Inflammatory macrophage treated with lipopolysaccharide for 4 hours (primary cell): ENCODE data around the gene C3orf49.

Experiments
- DNase-seq: peaks from one replicate; pipeline ENCODE4 v3.0.0-alpha.2; 2020

C3orf49 gene

GRCh38 chr3:63853106-63853505 lies 34.0 kb downstream of the C3orf49 start:
- DNase-seq = no peak

- DNase-seq = no peak
Measured at GRCh38 chr3:63855333-63855940, 36.3 kb downstream of the C3orf49 start.

DNA sequence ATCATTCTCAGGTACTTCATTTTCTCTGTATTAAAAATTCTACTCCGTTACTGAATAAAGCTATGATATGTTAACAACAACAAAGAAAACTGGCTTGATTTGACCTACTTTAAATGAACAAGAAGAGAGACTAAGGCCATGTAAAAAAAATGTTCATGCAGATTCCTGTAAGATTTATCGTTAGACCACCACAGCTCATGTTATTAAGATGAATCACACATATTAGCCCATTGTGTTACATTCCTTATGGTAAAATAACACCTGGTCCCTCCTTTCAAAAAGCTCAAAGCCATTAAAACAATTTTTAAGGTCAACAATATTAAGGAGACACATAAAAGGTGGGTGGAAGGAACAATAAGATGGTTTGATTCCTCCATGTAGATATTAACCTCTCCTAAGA lies 38.2 kb downstream of the C3orf49 start:
- DNase-seq = no peak

- no peak for DNase-seq
Measured at GRCh38 chr3:63860776-63861175, 41.7 kb downstream of the C3orf49 start.

DNA sequence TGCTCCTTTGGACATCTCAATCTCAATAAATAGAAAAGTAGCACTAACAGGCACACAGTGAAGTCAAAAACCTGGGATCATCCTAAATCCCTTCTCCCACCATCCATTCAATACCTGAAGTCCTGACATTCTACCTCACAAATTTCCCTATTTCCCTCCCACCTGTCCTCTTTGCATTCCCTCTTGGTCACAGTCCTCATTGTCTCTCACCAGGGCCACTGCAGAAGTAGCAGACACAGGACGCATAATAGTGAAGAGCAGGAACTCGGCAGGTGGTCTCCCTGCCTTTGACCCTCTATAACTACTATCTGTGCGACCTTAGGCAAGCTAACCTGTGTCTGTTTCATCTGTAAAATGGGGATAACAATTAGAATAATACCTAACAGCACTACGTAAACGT lies 42.2 kb downstream of the C3orf49 start:
- DNase-seq = no peak

DNA sequence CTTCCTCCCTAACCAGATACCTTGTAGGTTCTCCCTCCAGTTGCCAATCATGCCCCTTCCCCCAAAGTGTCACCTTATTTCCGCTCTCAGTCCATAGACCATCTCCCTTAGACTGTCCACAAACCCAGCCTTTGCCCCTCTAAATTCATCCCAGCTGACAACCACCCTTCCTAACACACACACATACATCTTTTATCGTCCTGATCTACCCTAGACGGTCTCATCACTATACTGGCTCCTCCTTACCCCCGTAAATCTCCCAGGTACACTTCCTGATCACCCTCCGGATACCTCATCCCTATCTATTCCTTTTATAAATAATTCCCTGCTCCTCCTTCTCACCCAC lies 43.7 kb downstream of the C3orf49 start:
- DNase-seq = no peak

GRCh38 chr3:63863150-63864007 lies 44.3 kb downstream of the C3orf49 start, which contains the start of the genes ATXN7 and THOC7:
Gene ATXN7, plus strand, starts transcription at chr3:63863867. Its CDS starts 48,732 bp downstream, at chr3:63912599.
Gene THOC7, minus strand, starts transcription at chr3:63863805. Its CDS starts 15 bp downstream, at chr3:63863790.
- peak; percentile 71 for DNase-seq

DNA sequence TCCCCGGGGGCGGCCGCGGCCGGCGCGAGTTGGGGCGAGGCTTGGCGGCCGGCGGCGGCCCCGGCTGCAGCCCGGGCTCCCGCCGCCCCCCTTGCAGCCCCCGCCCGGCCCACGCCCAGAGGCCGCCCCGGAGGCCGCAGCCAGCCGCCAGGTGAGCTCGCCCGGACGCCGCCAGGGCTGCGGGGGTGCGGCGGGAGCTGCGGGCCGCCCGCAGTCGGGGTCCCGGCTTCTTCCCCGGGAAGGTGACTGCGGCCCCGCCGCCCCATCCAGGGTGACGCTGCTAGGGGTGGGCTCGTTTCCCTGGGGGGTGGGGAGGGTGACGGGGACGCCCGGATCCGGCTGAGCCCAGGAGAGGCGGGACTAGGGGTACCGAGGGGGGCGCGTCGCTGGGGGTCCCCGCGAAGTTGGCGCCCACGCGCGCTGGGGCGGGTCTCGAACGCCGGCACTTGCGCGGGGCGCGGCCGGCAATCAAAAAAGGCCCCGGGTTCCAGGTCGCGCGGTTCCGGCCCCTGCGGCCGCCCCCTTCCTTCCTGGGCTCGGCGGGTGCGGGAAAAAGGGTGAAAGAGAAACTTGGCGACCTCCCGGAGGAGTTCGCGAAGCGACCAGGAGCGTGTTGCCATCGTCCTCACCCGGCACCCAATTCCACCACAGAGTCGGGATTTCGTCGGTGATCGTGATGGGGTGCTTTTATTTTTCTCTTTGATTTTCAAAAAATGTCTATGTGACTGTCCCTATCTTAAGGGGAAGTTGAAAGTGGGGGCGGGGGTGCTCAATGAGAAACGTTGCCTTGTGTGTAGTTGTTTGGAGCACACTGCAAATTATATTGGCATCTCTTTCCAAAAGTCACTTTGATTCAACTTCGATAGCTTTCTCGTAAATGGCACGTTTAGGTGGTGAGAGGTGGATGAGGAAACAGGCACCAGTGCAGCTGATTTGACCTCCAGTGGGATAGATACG lies 45.2 kb downstream of the C3orf49 start:
- DNase-seq = peak; percentile 45

DNA sequence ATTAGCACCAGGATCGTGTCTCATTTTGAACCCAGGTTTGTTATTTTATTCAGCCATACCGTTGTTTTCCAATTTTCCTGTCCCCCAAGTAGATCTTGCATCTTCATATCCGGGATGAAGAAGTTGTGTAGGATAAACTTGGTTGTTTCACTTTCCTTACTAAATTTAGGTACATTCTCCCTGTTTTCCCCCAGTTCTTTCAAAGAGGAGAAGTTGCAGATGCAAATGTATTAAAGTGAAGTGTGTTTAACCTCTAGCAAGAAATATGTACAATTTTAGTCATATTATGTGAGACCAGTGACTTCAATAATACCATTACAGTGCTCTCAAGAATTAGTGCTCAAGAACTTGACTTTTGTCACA lies 45.8 kb downstream of the C3orf49 start:
- DNase-seq = peak; percentile 53

GRCh38 chr3:63867225-63867624 lies 48.1 kb downstream of the C3orf49 start:
- DNase-seq = no peak

- DNase-seq = no peak
Measured at GRCh38 chr3:63869940-63870614, 51.0 kb downstream of the C3orf49 start.

- no peak for DNase-seq
Measured at GRCh38 chr3:63870615-63871005, 51.5 kb downstream of the C3orf49 start.

- DNase-seq = no peak
Measured at GRCh38 chr3:63872135-63872924, 53.2 kb downstream of the C3orf49 start.

DNA sequence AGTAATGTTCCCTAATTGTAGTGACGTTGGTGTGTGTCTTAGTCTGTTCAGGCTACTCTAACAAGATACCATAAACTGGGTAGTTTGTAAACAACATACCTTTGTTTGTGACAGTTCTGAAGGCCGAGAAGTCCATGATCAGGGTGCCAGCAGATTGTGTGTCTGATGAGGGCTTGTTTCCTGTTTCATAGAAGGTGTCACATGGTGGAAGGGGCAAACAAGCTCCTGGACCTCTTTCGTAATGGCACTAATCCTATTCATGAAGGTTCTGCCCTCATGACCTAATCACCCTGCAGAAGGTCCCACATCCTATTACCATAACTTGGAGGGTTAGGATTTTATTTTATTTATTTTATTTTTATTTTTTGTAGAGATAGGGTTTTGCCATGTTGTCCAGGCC lies 55.7 kb downstream of the C3orf49 start:
- DNase-seq = peak; percentile 59

GRCh38 chr3:63875510-63875909 lies 56.4 kb downstream of the C3orf49 start:
- no peak for DNase-seq

GRCh38 chr3:63876260-63876659 lies 57.2 kb downstream of the C3orf49 start:
- no peak for DNase-seq

- no peak for DNase-seq
Measured at GRCh38 chr3:63877737-63878393, 58.8 kb downstream of the C3orf49 start.

DNA sequence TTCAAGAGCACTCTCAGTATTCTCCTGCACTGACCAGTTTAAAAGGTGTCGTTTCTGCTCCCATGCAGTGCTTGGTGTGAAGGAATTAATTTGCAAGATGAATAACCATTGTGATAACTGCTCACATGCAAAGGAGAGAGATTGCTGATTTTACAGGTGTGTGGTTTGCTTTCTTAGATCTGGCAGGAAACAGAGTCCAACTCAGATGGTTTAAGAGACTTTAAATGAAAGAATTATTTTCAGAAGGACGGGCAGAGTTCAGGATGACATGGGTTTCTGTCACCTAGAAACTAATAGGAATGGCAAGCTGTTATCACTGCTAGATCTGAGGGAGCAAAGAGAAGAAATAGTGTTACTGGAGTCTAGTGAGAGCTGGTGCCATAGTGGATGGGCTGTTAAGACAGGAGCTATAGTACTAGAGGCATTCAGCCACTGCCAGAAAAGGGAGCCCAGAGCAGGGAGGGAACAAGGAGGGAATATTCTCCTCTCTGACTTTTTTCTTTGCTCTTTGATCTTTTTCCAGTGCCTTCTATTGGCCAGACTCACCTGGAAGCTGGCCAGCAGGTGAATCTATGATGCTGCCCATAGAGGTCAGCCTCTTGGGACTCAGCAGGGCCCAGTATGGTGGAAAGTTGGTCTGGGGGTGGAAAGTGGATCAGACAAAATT lies 59.4 kb downstream of the C3orf49 start:
- no peak for DNase-seq

DNA sequence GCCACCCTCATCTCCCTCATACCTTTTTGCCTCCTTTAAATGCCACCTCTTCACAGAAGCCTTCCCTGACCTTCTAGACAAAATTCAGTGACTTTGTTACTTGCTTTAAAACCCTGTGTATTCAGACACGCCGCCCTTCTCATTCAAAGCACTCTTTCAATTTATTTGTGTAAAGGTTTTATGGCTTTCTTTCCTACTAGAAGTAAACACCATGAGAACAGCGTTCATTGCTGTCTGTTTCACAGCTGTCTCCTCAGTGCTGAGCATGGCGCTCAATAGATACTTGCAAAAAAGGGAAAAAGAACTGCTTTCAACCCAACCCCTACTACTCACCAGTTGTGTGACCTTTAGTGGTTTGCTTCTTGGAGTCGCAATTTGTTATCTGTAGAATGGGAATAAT lies 61.6 kb downstream of the C3orf49 start:
- no peak for DNase-seq

DNA sequence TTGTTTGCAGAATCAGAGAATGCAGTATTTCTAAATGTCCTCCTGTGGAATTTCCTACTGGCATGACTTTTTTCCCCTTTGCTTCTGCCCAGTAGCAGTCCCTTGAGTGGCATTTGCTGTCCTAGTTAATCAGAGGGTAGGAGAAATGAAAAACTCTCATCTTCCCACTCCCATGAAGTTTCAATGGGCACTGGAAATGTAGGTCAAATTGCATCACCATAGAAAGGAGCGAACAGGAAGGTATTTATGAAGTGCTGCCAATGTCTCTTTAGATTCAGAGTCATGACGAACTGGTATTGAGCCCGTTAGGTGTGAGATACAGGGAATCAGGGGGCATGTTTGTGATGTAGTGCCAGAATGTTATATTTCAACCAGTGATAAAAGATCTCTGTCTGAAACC lies 67.8 kb downstream of the C3orf49 start:
- no peak for DNase-seq

DNA sequence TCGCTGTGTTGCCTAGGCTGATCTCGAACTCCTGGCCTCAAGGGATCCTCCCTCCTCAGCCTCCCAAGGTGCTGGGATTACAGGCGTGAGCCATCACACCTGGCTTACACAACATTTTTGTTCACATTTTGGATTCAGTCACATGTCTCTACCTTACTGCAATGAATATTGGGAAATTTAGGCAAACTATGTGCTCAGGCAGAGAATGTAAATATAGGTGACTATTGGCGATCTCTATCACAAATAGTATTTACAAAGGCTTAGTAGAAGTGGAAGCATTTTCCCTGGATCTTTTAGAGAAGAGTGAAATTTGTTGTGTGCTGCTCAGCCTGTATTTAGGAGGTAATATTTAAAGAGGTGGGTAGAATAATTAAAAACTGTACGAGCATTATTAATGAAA lies 72.4 kb downstream of the C3orf49 start:
- no peak for DNase-seq
